ENCODE measurements around the gene C2CD4C. TPM values are rescaled to one million over a fixed set of nuclear protein-coding genes. Genes with fewer than 3 reads are reported as not detected.

Gene C2CD4C
- total and polyA plus RNA-seq, 2 experiments from 2014 or later = 2.1 to 12.5 TPM

GRCh38 chr19:444677-445210 is 35.8 kb upstream of the C2CD4C start (continued):
- TF ChIP-seq, protein P1, sequence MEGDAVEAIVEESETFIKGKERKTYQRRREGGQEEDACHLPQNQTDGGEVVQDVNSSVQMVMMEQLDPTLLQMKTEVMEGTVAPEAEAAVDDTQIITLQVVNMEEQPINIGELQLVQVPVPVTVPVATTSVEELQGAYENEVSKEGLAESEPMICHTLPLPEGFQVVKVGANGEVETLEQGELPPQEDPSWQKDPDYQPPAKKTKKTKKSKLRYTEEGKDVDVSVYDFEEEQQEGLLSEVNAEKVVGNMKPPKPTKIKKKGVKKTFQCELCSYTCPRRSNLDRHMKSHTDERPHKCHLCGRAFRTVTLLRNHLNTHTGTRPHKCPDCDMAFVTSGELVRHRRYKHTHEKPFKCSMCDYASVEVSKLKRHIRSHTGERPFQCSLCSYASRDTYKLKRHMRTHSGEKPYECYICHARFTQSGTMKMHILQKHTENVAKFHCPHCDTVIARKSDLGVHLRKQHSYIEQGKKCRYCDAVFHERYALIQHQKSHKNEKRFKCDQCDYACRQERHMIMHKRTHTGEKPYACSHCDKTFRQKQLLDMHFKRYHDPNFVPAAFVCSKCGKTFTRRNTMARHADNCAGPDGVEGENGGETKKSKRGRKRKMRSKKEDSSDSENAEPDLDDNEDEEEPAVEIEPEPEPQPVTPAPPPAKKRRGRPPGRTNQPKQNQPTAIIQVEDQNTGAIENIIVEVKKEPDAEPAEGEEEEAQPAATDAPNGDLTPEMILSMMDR (conservative IDR thresholded peaks at IDR 0.05; ENCODE audit: low read depth in 2 of 2) = no peak
- TF ChIP-seq CREB1 (CRISPR knock-in tag; IDR thresholded peaks at IDR 0.05; ENCODE audit: low read depth) (no peak), EZH2phosphoT487 (IDR thresholded peaks at IDR 0.05; ENCODE audit: unreplicated experiment) (no peak), ZNF331 (CRISPR knock-in tag; IDR thresholded peaks at IDR 0.05; ENCODE audit: low read depth) (no peak)
- TF ChIP-seq, protein P2, sequence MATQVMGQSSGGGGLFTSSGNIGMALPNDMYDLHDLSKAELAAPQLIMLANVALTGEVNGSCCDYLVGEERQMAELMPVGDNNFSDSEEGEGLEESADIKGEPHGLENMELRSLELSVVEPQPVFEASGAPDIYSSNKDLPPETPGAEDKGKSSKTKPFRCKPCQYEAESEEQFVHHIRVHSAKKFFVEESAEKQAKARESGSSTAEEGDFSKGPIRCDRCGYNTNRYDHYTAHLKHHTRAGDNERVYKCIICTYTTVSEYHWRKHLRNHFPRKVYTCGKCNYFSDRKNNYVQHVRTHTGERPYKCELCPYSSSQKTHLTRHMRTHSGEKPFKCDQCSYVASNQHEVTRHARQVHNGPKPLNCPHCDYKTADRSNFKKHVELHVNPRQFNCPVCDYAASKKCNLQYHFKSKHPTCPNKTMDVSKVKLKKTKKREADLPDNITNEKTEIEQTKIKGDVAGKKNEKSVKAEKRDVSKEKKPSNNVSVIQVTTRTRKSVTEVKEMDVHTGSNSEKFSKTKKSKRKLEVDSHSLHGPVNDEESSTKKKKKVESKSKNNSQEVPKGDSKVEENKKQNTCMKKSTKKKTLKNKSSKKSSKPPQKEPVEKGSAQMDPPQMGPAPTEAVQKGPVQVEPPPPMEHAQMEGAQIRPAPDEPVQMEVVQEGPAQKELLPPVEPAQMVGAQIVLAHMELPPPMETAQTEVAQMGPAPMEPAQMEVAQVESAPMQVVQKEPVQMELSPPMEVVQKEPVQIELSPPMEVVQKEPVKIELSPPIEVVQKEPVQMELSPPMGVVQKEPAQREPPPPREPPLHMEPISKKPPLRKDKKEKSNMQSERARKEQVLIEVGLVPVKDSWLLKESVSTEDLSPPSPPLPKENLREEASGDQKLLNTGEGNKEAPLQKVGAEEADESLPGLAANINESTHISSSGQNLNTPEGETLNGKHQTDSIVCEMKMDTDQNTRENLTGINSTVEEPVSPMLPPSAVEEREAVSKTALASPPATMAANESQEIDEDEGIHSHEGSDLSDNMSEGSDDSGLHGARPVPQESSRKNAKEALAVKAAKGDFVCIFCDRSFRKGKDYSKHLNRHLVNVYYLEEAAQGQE (IDR thresholded peaks at IDR 0.05; ENCODE audit: unreplicated experiment) = no peak

DNA sequence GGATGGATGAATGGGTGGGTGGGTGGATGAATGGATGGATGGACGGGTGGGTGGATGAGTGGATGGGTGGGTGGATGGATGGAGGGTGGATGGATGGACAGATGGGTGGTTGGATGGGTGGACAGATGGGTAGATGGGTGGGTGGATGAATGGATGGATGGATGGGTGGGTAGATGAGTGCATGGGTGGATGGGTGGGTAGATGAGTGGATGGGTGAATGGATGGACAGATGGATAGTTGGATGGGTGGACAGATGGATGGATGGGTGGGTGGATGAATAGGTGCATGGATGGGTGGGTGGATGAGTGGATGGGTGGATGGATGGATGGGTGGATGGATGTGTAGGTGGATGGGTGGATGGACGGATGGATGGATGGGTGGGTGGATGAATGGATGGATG is 34.1 kb upstream of the C2CD4C start:
- H3K9me2 ChIP-seq (ENCODE audit: insufficient read depth) = no peaks in the 10 kb centered on the region
- peaks cover 10% of the 10 kb centered on the region for H3K9me3 Mint-ChIP-seq
- H3K79me2 ChIP-seq (replicated peaks; ENCODE audit: insufficient read depth) = no peaks in the 10 kb centered on the region
- H3K27me3 Mint-ChIP-seq (ENCODE audit: insufficient read depth, low read depth, poor library complexity) = peaks cover 13% of the 10 kb centered on the region
- H3K4me3 ChIP-seq = no peak overlapping the region
- no peaks in the 10 kb centered on the region; the same call in 1 of the 2 replicates for H3K4me1 ChIP-seq (ENCODE audit: insufficient read depth)
- H3K4me1 Mint-ChIP-seq = peaks cover 7% of the 10 kb centered on the region
- no peaks in the 10 kb centered on the region for H3F3A ChIP-seq (replicated peaks; ENCODE audit: low read depth)
- DNase-seq (ENCODE audit: low spot score) = no peak
- H4K20me1 ChIP-seq (replicated peaks; ENCODE audit: insufficient read depth) = no peaks in the 10 kb centered on the region
- ATAC-seq = no peak
- H3K27ac ChIP-seq (ENCODE audit: low read depth) = no peak overlapping the region
- H2AFZ ChIP-seq = no peak overlapping the region
- H3K4me3 Mint-ChIP-seq = no peak overlapping the region
- H3K27ac Mint-ChIP-seq = no peak overlapping the region
- H3K27me3 ChIP-seq (ENCODE audit: insufficient read depth) = no peaks in the 10 kb centered on the region
- no peaks in the 10 kb centered on the region for H3K36me3 ChIP-seq (ENCODE audit: insufficient read depth)
- no peak for TF ChIP-seq JUNB (IDR thresholded peaks at IDR 0.05; ENCODE audit: unreplicated experiment)
- H3K36me3 Mint-ChIP-seq (ENCODE audit: low read depth) = no peaks in the 10 kb centered on the region
- no peak overlapping the region for H3K4me2 ChIP-seq

DNA sequence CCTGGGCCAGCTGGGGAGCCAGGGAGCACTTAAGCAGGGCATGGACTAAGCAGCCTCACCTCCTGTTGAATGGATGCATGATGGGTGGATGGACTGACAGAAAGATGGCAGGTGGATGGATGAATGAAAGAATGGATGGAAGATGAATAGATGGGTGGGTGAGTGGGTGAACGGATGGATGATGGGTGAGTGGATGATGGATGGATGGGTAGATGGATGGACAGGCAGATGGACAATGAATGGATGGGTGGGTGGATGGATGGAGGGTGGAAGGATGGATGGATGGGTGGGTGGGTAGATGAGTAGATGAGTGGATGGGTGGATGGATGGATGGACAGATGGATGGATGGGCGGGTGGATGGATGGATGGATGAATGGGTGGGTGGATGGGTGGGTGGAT is 33.1 kb upstream of the C2CD4C start:
- Histone ChIP-seq H3K4me2 (no peak overlapping the region), H3F3A (replicated peaks; ENCODE audit: low read depth) (no peaks in the 10 kb centered on the region), H3K9me2 (ENCODE audit: insufficient read depth) (no peaks in the 10 kb centered on the region), H3K36me3 (ENCODE audit: insufficient read depth) (no peaks in the 10 kb centered on the region), H4K20me1 (replicated peaks; ENCODE audit: insufficient read depth) (no peaks in the 10 kb centered on the region), H3K4me1 (ENCODE audit: insufficient read depth) (no peaks in the 10 kb centered on the region; the same call in 1 of the 2 replicates), H3K27ac (ENCODE audit: low read depth) (no peak overlapping the region), H2AFZ (no peak overlapping the region), H3K4me3 (no peak overlapping the region), H3K79me2 (replicated peaks; ENCODE audit: insufficient read depth) (no peaks in the 10 kb centered on the region), H3K27me3 (ENCODE audit: insufficient read depth) (no peaks in the 10 kb centered on the region)
- H3K27me3 Mint-ChIP-seq (ENCODE audit: insufficient read depth, low read depth, poor library complexity) = peaks cover 19% of the 10 kb centered on the region
- H3K36me3 Mint-ChIP-seq (ENCODE audit: low read depth) = no peaks in the 10 kb centered on the region
- no peak for DNase-seq (ENCODE audit: low spot score)
- H3K9me3 Mint-ChIP-seq = peaks cover 10% of the 10 kb centered on the region
- H3K4me1 Mint-ChIP-seq = peaks cover 9% of the 10 kb centered on the region
- no peak for ATAC-seq
- no peak overlapping the region for H3K27ac Mint-ChIP-seq
- no peak overlapping the region for H3K4me3 Mint-ChIP-seq
- TF ChIP-seq, protein P2 (IDR thresholded peaks at IDR 0.05; ENCODE audit: unreplicated experiment) = no peak
- no peak for TF ChIP-seq CREB1 (CRISPR knock-in tag; IDR thresholded peaks at IDR 0.05; ENCODE audit: low read depth)
